ENCODE measurements around the gene KRT26.

DNA sequence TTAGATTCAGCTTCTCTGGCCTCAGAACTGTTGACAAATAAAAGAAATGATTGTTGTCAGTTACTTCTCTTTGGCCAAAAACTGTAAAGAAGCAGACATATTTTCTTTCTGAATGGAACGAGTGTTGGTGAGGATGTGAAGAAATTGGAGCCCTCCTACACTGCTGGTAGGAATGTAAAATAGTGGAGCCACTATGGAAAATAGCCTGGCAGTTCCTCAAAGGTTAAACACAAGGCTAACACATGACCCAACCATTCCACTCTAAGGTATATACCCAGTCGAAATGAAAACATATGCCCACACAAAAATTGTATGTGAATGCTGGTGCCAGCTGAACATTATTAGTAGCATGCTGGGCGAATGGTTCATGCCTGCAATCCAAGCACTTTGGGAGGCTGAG, 54.2 kb downstream of the KRT26 start:
- TF ChIP-seq, protein P1, sequence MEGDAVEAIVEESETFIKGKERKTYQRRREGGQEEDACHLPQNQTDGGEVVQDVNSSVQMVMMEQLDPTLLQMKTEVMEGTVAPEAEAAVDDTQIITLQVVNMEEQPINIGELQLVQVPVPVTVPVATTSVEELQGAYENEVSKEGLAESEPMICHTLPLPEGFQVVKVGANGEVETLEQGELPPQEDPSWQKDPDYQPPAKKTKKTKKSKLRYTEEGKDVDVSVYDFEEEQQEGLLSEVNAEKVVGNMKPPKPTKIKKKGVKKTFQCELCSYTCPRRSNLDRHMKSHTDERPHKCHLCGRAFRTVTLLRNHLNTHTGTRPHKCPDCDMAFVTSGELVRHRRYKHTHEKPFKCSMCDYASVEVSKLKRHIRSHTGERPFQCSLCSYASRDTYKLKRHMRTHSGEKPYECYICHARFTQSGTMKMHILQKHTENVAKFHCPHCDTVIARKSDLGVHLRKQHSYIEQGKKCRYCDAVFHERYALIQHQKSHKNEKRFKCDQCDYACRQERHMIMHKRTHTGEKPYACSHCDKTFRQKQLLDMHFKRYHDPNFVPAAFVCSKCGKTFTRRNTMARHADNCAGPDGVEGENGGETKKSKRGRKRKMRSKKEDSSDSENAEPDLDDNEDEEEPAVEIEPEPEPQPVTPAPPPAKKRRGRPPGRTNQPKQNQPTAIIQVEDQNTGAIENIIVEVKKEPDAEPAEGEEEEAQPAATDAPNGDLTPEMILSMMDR (IDR thresholded peaks at IDR 0.05) = no peak
- no peak for TF ChIP-seq POLR2A (IDR thresholded peaks at IDR 0.05)
